Activated CD8-positive, alpha-beta memory T cell treated with anti-CD3 and anti-CD28 coated beads for 36 hours (primary cell): ENCODE data around the gene HNRNPDL. TPM values are rescaled to one million over a fixed set of nuclear protein-coding genes. Genes with fewer than 3 reads are reported as not detected.
"Not testable (repeated sequence)": the region's sequence is repeated elsewhere in the genome, so short reads cannot be mapped to it uniquely, and the experiment has no call there.

Experiments
- CTCF ChIA-PET: fragments of 350-600 bp; sonication (Branson Sonifier 250); formaldehyde crosslinking; loops from one replicate; lab custom pipeline; 2021; ENCODE audit warnings: antibody characterized with exemption; lab: Charles Lee
- POLR2A ChIA-PET: fragments of 350-600 bp; sonication (Branson Sonifier 250); formaldehyde crosslinking; loops from one replicate; lab custom pipeline; 2021; ENCODE audit warnings: antibody characterized with exemption; lab: Charles Lee
- total RNA-seq, 2 experiments: library from RNA; stranded (reverse); gene quantifications; one replicate each; pipeline ENCODE4 v1.2.3, GENCODE V29; 2021

The HNRNPDL gene
- total RNA-seq, 2 experiments from 2014 or later, result 390 to 407 TPM

- CTCF ChIA-PET, result no interaction called here
- POLR2A ChIA-PET, result no interaction called here
Measured at GRCh38 chr4:82403725-82404124, 26.5 kb downstream of the HNRNPDL start.

GRCh38 chr4:82402196-82402775, 28.0 kb downstream of the HNRNPDL start:
- POLR2A ChIA-PET, result no interaction called here
- CTCF ChIA-PET, result no interaction called here

- ChIA-PET CTCF (no interaction called here), POLR2A (no interaction called here)
Measured at GRCh38 chr4:82401600-82401999, 28.7 kb downstream of the HNRNPDL start.

- POLR2A ChIA-PET, result interaction anchor here (0.5 kb wide), 1 partner anchor 24 kb away, joined by 4 read pairs; no protein-coding TSS in a partner anchor
- CTCF ChIA-PET, result interaction anchor here (0.7 kb wide), 1 partner anchor 44 kb away, joined by 4 read pairs; no protein-coding TSS in a partner anchor
Measured at GRCh38 chr4:82398263-82398662, 32.0 kb downstream of the HNRNPDL start.

DNA sequence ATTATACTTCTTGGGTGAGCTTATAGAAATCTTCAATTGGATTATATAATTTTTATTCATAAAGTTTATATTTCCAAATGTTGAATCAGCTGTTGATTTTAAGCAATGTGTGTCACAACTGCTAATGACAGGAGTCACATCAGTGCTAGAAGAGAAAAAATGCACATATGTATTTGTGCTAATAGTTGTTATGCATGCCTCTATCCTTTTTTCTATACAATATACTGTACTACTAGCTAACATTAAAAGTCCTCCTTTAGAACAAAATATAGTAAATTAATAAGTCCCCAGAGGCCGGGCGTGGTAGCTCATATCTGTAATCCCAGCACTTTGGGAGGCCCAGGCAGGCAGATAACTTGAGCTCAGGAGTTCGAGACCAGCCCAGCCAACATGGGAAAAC, 32.7 kb downstream of the HNRNPDL start:
- ChIA-PET CTCF (no interaction called here), POLR2A (interaction anchor here (0.5 to 0.7 kb wide), 2 partner anchors 23 to 29 kb away, joined by 4 to 6 read pairs; no protein-coding TSS in a partner anchor)

DNA sequence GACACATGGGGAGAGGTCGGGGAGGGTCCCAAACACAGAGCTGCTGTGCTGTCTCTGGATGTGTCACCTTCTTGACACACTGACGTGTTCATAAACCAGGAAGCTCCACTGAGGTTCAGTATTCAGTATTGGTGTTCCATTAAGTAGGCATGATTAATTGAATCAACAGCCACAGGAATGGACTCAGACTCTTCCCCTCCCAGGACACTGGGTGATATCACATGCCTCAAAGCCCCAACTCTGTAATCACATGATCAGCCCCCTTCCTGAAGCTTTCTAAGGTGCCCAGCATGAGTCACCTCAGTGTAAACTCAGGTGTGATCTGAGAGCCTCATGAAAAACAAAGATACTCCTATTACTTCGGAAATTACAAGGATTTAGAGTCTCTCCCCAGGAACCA, 35.4 kb downstream of the HNRNPDL start:
- CTCF ChIA-PET, result no interaction called here
- POLR2A ChIA-PET, result no interaction called here

DNA sequence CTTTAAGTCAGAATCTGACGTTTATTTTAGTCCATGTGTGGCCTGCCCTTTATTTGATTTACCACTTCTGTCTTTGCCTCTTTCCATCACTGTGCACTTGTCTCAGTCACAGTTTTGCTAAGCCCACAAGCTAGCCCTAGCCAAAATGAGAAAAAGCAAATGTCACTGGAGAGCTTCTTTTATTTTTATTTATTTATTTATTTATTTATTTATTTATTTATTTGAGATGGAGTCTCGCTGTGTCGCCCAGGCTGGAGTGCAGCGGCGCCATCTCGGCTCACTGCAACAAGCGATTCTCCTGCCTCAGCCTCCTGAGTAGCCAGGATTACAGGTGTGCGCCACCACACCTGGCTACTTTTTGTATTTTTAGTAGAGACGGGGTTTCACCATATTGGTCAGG, 40.2 kb downstream of the HNRNPDL start:
- CTCF ChIA-PET, result not testable (repeated sequence)

DNA sequence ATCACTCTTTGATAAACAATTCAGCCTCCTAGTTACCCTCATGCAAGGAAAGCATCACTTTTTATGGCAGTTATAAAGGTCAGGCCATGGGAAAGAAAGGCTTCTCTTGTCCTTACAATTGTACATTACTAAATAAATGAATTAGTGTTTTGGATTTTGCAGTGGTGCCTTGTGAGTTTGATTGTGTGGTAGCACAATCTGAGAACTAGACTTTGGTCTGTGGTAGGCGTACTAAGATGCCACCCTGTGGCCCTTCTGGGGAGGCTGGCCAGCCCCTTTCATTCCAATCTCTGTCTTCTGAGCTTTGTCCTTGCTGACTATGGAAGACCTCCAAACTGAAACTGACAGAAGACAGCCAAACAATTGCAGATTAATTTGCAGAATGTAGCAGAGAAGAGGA, 41.9 kb downstream of the HNRNPDL start:
- CTCF ChIA-PET, result no interaction called here
- POLR2A ChIA-PET, result no interaction called here

More for the DNA sequence above, 40.2 kb downstream of the HNRNPDL start:
- POLR2A ChIA-PET, result interaction anchor here (0.7 kb wide), 1 partner anchor 30 kb away, joined by 3 read pairs; no protein-coding TSS in a partner anchor

DNA sequence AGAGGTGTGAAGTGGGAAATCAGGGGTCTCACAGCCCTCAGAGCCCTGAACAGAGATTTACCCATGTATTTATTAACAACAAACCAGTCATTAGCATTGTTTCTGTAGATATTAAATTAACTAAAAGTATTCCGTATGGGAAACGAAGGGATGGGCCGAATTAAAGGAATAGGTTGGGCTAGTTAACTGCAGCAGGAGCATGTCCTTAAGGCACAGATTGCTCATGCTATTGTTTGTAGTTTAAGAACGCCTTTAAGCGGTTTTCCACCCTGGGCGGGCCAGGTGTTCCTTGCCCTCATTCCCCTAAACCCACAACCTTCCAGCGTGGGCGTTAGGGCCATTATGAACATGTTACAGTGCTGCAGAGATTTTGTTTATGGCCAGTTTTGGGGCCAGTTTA, 44.0 kb downstream of the HNRNPDL start:
- POLR2A ChIA-PET, result interaction anchor here (1.1 kb wide), 1 partner anchor 12 kb away, joined by 4 read pairs; no protein-coding TSS in a partner anchor
- CTCF ChIA-PET, result not testable (repeated sequence)

DNA sequence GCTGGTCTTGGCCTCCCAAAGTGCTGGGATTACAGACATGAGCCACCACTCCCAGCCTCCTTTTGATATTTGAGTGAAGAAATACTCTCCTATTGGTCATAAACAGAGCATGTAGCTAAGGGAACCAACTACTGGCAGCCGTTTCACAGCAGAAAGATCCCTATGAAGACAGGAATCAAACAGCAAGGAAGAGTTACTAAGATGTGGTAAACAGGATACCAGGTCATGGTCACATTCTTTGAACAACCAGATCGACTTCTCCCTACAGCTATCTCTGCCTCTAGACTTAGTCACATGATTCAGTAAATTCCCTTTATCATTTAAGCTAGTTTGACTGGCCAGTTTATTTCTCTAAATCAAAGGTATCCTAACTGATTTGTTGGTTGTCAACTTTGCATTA, 47.5 kb downstream of the HNRNPDL start:
- ChIA-PET POLR2A (no interaction called here), CTCF (interaction anchor here (1.5 kb wide), 1 partner anchor 15 kb away, joined by 3 read pairs; no protein-coding TSS in a partner anchor)

- ChIA-PET CTCF (interaction anchor here (1.5 kb wide), 1 partner anchor 14 kb away, joined by 3 read pairs; no protein-coding TSS in a partner anchor), POLR2A (interaction anchor here (0.6 to 1.1 kb wide), 4 partner anchors 26 to 902 kb away, joined by 4 to 8 read pairs (median 6); no protein-coding TSS in a partner anchor)
Measured at GRCh38 chr4:82381661-82382296, 48.5 kb downstream of the HNRNPDL start.

DNA sequence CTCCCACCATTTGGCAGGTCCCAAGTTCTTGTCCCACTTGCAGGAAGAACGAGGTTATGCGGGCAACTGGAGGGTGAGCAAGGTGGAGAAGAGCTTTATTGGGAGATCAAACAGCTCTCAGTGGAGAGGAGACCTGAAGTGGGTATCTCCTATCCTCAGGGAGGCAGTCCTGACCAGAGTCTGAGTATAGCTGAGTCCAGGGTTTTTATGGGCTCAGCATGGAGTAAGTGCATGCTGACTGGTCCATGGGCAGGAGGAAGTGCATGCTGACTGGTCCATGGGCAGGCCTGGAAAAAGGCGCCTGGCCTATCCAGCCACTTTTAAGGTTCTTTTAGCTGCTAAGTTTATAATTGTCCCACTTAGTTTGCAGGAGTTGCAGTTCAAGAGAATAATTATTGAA, 49.0 kb downstream of the HNRNPDL start:
- POLR2A ChIA-PET, result interaction anchor here (0.7 to 1.1 kb wide), 3 partner anchors 26 to 48 kb away, joined by 4 to 6 read pairs (median 6); no protein-coding TSS in a partner anchor
- CTCF ChIA-PET, result interaction anchor here (1.5 kb wide), 1 partner anchor 14 kb away, joined by 3 read pairs; no protein-coding TSS in a partner anchor

GRCh38 chr4:82380831-82381230, 49.4 kb downstream of the HNRNPDL start:
- POLR2A ChIA-PET, result interaction anchor here (1.1 kb wide), 1 partner anchor 48 kb away, joined by 4 read pairs; no protein-coding TSS in a partner anchor
- CTCF ChIA-PET, result no interaction called here

DNA sequence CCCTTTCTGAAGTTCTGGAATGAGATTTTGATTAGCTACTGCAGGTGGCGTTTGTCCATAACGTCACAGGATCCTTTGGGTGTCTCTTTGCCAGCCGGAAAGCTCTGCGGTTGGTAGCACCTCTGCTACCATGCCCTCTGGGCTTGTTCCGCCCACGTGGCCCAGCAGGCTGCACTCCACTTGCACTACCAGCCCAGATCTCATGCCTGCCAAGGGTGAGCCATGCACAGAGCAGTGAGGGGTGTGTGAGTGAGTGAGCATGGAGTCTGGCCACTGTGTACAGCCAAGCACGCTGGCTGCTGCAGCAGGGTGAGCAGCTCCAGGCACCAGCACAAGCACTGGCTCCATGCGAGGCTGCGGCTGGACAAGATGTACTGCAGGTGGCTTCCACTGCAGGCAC, 49.9 kb downstream of the HNRNPDL start:
- ChIA-PET POLR2A (interaction anchor here (1.1 kb wide), 1 partner anchor 49 kb away, joined by 4 read pairs; no protein-coding TSS in a partner anchor), CTCF (no interaction called here)

- ChIA-PET POLR2A (no interaction called here), CTCF (no interaction called here)
Measured at GRCh38 chr4:82376109-82376508, 54.2 kb downstream of the HNRNPDL start.

DNA sequence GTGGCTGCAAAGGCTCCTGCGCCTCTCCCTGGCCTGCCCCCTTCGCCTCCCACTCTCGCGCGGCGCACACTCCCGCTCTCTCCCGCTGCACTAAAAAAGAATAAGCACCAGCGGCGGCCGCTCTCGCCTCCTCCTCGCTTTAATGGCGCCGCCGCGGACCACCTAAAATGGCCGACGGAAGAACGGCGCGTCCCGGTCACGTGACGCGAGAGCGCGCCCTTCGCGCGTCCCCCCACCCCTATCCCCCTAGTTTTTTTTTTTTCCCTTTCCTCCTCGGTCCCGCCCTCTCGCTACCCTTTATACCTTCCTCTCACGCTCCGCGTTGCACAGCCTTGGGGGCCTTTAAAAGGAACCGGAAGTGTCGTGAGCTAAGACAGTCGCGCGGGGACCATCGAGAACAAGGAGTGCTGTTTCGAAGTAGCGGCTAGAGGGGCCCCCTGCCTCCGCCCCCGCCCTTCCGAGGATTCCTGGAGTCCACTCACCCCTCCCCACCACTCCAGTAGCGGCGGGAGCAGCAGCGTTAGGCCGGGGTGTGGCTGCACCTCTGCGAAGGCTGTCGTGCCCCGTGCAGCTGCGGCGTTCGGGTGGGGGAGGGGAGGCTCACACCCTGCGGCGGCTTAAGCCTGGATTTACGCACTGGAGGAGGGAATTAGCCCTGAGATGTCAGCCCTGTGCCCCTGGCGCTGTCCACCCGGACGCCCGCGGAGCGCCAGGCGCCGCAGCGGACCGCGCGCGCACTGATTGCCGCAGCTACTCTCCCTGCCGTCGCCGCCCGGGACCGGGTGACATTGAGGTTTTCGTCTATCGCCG, 56.2 kb downstream of the HNRNPDL start, which contains the start of gene HNRNPD:
Gene HNRNPD (minus strand): TSS at position 176 of the 810 bp plus-strand sequence. CDS start 313 bp downstream, outside the sequence.
- POLR2A ChIA-PET, result interaction anchor here (0.6 to 1.9 kb wide), 9 partner anchors 12 to 902 kb away, joined by 4 to 41 read pairs (median 6); partner anchors contain the start of gene RASGEF1B
- CTCF ChIA-PET, result interaction anchor here (0.7 to 1.4 kb wide), 3 partner anchors 14 to 55 kb away, joined by 3 to 8 read pairs (median 3); no protein-coding TSS in a partner anchor

- POLR2A ChIA-PET, result interaction anchor here (0.9 to 3.6 kb wide), 5 partner anchors 50 to 66 kb away, joined by 4 to 41 read pairs (median 12); partner anchors contain the start of gene HNRNPDL
- CTCF ChIA-PET, result interaction anchor here (0.8 to 3.9 kb wide), 3 partner anchors 13 to 55 kb away, joined by 3 to 20 read pairs (median 8); no protein-coding TSS in a partner anchor
Measured at GRCh38 chr4:82373486-82373815, 56.8 kb downstream of the HNRNPDL start.
